Measurements from ENCODE around the gene EEFSEC.

DNA sequence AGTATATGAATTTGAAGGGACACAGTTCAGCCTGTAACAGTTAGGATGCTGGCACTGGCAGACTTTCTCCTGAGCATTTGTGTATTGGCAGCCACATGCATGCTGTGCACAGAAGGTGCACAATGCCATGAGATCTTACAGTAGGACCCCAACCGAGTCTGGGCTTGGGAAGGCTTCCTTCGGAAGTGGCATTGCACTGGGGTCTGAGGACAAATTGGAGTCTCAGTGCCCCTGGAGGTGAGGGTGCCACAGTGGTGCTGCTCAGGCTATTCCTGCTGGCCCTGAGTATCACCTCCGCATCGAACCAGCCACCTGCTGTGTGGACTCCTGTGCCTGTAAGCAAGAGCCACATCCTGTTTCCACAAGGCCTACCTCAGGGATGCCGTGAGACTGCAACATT, 213.9 kb downstream of the EEFSEC start:
- no peak for TF ChIP-seq CTCF (IDR thresholded peaks at IDR 0.05)
- TF ChIP-seq ZFX (IDR thresholded peaks at IDR 0.05; ENCODE audit: borderline replicate concordance), result no peak
